ENCODE measurements around the gene FILIP1L.

Gene FILIP1L

DNA sequence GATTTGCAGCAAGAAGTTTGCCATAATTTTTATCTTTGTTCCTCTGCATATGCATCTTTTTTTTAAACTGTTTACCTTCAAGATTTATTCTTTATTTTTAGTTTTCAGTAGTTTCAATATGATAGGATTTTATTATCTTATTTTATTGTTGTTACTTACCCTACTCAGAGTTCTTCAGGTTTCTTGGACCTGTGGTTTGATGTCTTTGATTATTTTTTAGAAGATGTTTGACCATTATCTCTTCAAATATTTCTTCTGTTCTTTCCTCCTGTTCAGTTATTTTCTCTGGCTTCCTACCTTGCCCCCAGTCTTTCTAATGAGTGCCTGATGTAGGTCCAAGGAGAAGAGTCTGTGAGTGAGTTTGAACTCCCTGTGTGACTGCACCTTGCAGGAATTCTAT is 137.7 kb downstream of the FILIP1L start:
- H3K9me3 ChIP-seq (ENCODE audit: control insufficient read depth, insufficient read depth, low read length) = no peaks in the 10 kb centered on the region
- H3K4me3 ChIP-seq (ENCODE audit: low read length) = no peak overlapping the region
- no peak for DNase-seq (ENCODE audit: low read depth, low spot score)
- no peak overlapping the region for H3K27ac ChIP-seq (ENCODE audit: low read length)
- H3K36me3 ChIP-seq (ENCODE audit: control insufficient read depth, insufficient read depth, low read length) = no peaks in the 10 kb centered on the region
- no peaks in the 10 kb centered on the region for H3K27me3 ChIP-seq (ENCODE audit: control insufficient read depth, insufficient read depth, low read length)
- H3K4me1 ChIP-seq (ENCODE audit: control insufficient read depth, insufficient read depth, low read length) = no peaks in the 10 kb centered on the region

DNA sequence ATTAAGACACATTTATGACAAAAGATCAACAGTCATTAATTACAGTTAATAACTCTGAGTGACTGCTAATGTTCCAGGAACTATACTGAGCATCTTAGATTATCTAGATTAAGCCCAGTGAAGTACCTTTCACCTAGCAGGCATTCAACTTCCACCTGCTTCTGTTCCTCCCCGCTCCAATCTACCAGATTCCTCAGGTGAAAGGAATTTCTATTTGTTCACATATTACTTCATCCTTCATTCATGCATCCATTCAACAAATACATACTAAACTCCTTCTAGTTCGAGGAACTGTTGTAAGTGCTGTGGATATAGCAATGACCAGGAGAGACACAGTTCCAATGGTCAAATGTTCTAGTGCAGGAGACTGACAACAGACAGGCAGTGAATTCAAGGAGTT is 139.3 kb downstream of the FILIP1L start:
- WGBS (ENCODE audit: insufficient coverage, insufficient read length) = no CpG with 5 or more reads among the region's 2 CpGs
- DNase-seq (ENCODE audit: low read depth, low spot score) = no peak

GRCh38 chr3:99972380-99973104 is 141.8 kb downstream of the FILIP1L start:
- no peak overlapping the region for H3K27ac ChIP-seq (ENCODE audit: low read length)
- no peak overlapping the region for H3K4me3 ChIP-seq (ENCODE audit: low read length)
- no peaks in the 10 kb centered on the region for H3K36me3 ChIP-seq (ENCODE audit: control insufficient read depth, insufficient read depth, low read length)
- WGBS (ENCODE audit: insufficient coverage, insufficient read length) = no CpG with 5 or more reads among the region's 8 CpGs
- H3K4me1 ChIP-seq (ENCODE audit: control insufficient read depth, insufficient read depth, low read length) = no peaks in the 10 kb centered on the region
- no peaks in the 10 kb centered on the region for H3K9me3 ChIP-seq (ENCODE audit: control insufficient read depth, insufficient read depth, low read length)
- DNase-seq (ENCODE audit: low read depth, low spot score) = no peak
- H3K27me3 ChIP-seq (ENCODE audit: control insufficient read depth, insufficient read depth, low read length) = no peaks in the 10 kb centered on the region

More for the DNA sequence above, 139.3 kb downstream of the FILIP1L start:
- no peaks in the 10 kb centered on the region for H3K4me1 ChIP-seq (ENCODE audit: control insufficient read depth, insufficient read depth, low read length)
- H3K9me3 ChIP-seq (ENCODE audit: control insufficient read depth, insufficient read depth, low read length) = no peaks in the 10 kb centered on the region
- H3K27me3 ChIP-seq (ENCODE audit: control insufficient read depth, insufficient read depth, low read length) = no peaks in the 10 kb centered on the region
- no peak overlapping the region for H3K27ac ChIP-seq (ENCODE audit: low read length)
- H3K4me3 ChIP-seq (ENCODE audit: low read length) = no peak overlapping the region
- H3K36me3 ChIP-seq (ENCODE audit: control insufficient read depth, insufficient read depth, low read length) = no peaks in the 10 kb centered on the region

- Histone ChIP-seq H3K27ac (ENCODE audit: low read length) (no peak overlapping the region), H3K27me3 (ENCODE audit: control insufficient read depth, insufficient read depth, low read length) (no peaks in the 10 kb centered on the region), H3K9me3 (ENCODE audit: control insufficient read depth, insufficient read depth, low read length) (no peaks in the 10 kb centered on the region), H3K4me1 (ENCODE audit: control insufficient read depth, insufficient read depth, low read length) (no peaks in the 10 kb centered on the region), H3K4me3 (ENCODE audit: low read length) (no peak overlapping the region), H3K36me3 (ENCODE audit: control insufficient read depth, insufficient read depth, low read length) (no peaks in the 10 kb centered on the region)
- DNase-seq (ENCODE audit: low read depth, low spot score) = no peak
- no CpG with 5 or more reads among the region's 3 CpGs for WGBS (ENCODE audit: insufficient coverage, insufficient read length)
Measured at GRCh38 chr3:99971761-99972160, 142.5 kb downstream of the FILIP1L start.

GRCh38 chr3:99970198-99970597 is 144.1 kb downstream of the FILIP1L start:
- H3K9me3 ChIP-seq (ENCODE audit: control insufficient read depth, insufficient read depth, low read length) = no peaks in the 10 kb centered on the region
- no peaks in the 10 kb centered on the region for H3K4me1 ChIP-seq (ENCODE audit: control insufficient read depth, insufficient read depth, low read length)
- no peak for DNase-seq (ENCODE audit: low read depth, low spot score)
- H3K36me3 ChIP-seq (ENCODE audit: control insufficient read depth, insufficient read depth, low read length) = no peaks in the 10 kb centered on the region
- WGBS (ENCODE audit: insufficient coverage, insufficient read length) = no CpG with 5 or more reads among the region's 1 CpG
- H3K27ac ChIP-seq (ENCODE audit: low read length) = no peak overlapping the region
- H3K27me3 ChIP-seq (ENCODE audit: control insufficient read depth, insufficient read depth, low read length) = no peaks in the 10 kb centered on the region
- H3K4me3 ChIP-seq (ENCODE audit: low read length) = no peak overlapping the region

DNA sequence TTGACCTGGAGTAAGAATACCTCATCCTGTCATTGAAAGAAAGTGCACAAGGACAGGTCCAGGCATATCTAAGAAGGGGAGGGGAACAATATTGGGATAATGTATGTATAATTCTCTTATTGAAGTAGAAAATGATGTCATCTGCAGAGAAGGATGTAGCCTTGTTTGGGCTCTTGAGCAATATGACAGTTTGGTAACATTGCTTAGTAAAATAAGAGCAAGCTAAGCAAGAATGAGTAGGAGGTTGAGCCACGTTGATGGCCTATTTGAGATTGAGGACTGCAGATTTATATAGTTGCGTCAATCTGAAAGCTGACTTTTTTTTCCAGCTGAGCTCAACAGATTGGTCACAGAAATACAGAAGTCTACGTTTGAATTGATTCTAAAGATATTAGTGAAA is 145.2 kb downstream of the FILIP1L start:
- Histone ChIP-seq H3K27me3 (ENCODE audit: control insufficient read depth, insufficient read depth, low read length) (no peaks in the 10 kb centered on the region), H3K36me3 (ENCODE audit: control insufficient read depth, insufficient read depth, low read length) (no peaks in the 10 kb centered on the region), H3K4me1 (ENCODE audit: control insufficient read depth, insufficient read depth, low read length) (no peaks in the 10 kb centered on the region), H3K4me3 (ENCODE audit: low read length) (no peak overlapping the region), H3K9me3 (ENCODE audit: control insufficient read depth, insufficient read depth, low read length) (no peaks in the 10 kb centered on the region), H3K27ac (ENCODE audit: low read length) (no peak overlapping the region)
- WGBS (ENCODE audit: insufficient coverage, insufficient read length) = no CpG with 5 or more reads among the region's 3 CpGs
- no peak for DNase-seq (ENCODE audit: low read depth, low spot score)

DNA sequence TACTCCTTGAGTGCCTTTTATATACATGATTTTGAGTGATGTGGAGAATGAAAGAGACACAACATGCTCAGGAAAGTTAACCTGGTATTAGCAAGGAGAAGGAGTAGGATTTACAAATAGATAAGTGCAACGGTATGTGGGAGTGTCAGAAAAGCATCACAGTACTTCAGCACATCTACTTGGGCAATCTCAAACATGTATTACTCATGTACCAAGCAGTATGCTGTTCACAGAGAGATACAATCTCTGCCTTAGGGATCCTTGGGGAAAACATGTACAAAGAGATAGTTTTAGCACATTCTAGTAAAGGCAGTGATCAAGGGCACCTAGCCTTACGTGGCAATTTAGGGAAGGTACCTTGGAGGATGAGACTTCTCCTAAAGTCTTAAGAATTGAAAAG is 146.5 kb downstream of the FILIP1L start:
- DNase-seq (ENCODE audit: low read depth, low spot score) = no peak
- WGBS (ENCODE audit: insufficient coverage, insufficient read length) = no CpG with 5 or more reads among the region's 2 CpGs

GRCh38 chr3:99966662-99967416 is 147.5 kb downstream of the FILIP1L start:
- DNase-seq (ENCODE audit: low read depth, low spot score) = no peak
- H3K27me3 ChIP-seq (ENCODE audit: control insufficient read depth, insufficient read depth, low read length) = no peaks in the 10 kb centered on the region
- no peaks in the 10 kb centered on the region for H3K4me1 ChIP-seq (ENCODE audit: control insufficient read depth, insufficient read depth, low read length)
- no peak overlapping the region for H3K27ac ChIP-seq (ENCODE audit: low read length)
- no peak overlapping the region for H3K4me3 ChIP-seq (ENCODE audit: low read length)
- H3K36me3 ChIP-seq (ENCODE audit: control insufficient read depth, insufficient read depth, low read length) = no peaks in the 10 kb centered on the region
- no peaks in the 10 kb centered on the region for H3K9me3 ChIP-seq (ENCODE audit: control insufficient read depth, insufficient read depth, low read length)
- WGBS (ENCODE audit: insufficient coverage, insufficient read length) = no CpG with 5 or more reads among the region's 7 CpGs

More for the DNA sequence above, 146.5 kb downstream of the FILIP1L start:
- Histone ChIP-seq H3K9me3 (ENCODE audit: control insufficient read depth, insufficient read depth, low read length) (no peaks in the 10 kb centered on the region), H3K4me3 (ENCODE audit: low read length) (no peak overlapping the region), H3K4me1 (ENCODE audit: control insufficient read depth, insufficient read depth, low read length) (no peaks in the 10 kb centered on the region), H3K36me3 (ENCODE audit: control insufficient read depth, insufficient read depth, low read length) (no peaks in the 10 kb centered on the region), H3K27ac (ENCODE audit: low read length) (no peak overlapping the region), H3K27me3 (ENCODE audit: control insufficient read depth, insufficient read depth, low read length) (no peaks in the 10 kb centered on the region)

- no peak for DNase-seq (ENCODE audit: low read depth, low spot score)
- no CpG with 5 or more reads among the region's 3 CpGs for WGBS (ENCODE audit: insufficient coverage, insufficient read length)
- Histone ChIP-seq H3K9me3 (ENCODE audit: control insufficient read depth, insufficient read depth, low read length) (no peaks in the 10 kb centered on the region), H3K4me3 (ENCODE audit: low read length) (no peak overlapping the region), H3K27ac (ENCODE audit: low read length) (no peak overlapping the region), H3K4me1 (ENCODE audit: control insufficient read depth, insufficient read depth, low read length) (no peaks in the 10 kb centered on the region), H3K27me3 (ENCODE audit: control insufficient read depth, insufficient read depth, low read length) (no peaks in the 10 kb centered on the region), H3K36me3 (ENCODE audit: control insufficient read depth, insufficient read depth, low read length) (no peaks in the 10 kb centered on the region)
Measured at GRCh38 chr3:99965681-99966408, 148.5 kb downstream of the FILIP1L start.

GRCh38 chr3:99965077-99965476 is 149.2 kb downstream of the FILIP1L start:
- no peak overlapping the region for H3K4me3 ChIP-seq (ENCODE audit: low read length)
- no peaks in the 10 kb centered on the region for H3K27me3 ChIP-seq (ENCODE audit: control insufficient read depth, insufficient read depth, low read length)
- no peaks in the 10 kb centered on the region for H3K36me3 ChIP-seq (ENCODE audit: control insufficient read depth, insufficient read depth, low read length)
- no peaks in the 10 kb centered on the region for H3K4me1 ChIP-seq (ENCODE audit: control insufficient read depth, insufficient read depth, low read length)
- H3K27ac ChIP-seq (ENCODE audit: low read length) = no peak overlapping the region
- WGBS (ENCODE audit: insufficient coverage, insufficient read length) = no CpG with 5 or more reads among the region's 1 CpG
- no peaks in the 10 kb centered on the region for H3K9me3 ChIP-seq (ENCODE audit: control insufficient read depth, insufficient read depth, low read length)
- no peak for DNase-seq (ENCODE audit: low read depth, low spot score)

Measured in iPS DF 6.9 (cell line).